ENCODE results near the gene PRKAR1B.

Gene PRKAR1B

DNA sequence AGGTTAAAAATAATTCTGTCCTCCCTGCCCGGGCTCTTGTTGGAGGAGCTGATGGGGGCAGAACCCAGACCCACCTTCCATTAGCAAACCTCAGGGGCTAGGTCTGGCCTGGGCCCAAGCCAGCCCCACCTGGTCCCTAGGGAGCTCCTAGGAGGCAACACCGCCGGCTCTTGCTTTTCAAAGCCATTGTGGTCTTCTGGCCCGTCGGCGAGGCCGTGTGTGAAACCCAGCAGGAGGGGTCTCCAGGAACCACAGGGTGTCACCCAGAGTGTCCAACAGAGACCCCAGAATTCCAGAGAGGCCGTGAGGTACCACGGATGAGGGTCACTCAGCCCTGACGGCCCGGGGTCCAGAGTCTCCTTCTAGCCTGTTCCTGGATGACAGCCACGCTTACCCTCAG lies 190.8 kb downstream of the PRKAR1B start:
- no peak for DNase-seq

GRCh38 chr7:534959-535358 lies 192.1 kb downstream of the PRKAR1B start:
- no peak for DNase-seq

DNA sequence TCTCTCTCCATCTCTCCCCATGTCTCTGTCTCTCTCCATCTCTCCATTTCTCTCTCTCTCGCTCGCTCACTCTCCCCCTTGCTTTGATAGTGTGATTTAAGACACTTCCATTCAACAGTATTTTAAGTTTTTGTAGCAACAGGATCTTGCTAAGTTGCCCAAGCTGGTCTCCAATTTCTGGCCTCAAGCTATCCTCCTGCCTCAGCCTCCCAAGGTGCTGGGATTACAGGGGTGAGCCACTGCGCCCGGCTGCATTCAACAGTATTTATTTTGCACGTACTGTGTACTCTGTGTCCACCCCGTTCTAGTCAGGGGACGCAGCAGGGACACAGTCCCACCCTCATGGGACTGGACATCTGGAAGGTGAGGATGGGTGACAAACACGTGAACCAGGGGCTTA lies 193.0 kb downstream of the PRKAR1B start:
- no peak for DNase-seq

DNA sequence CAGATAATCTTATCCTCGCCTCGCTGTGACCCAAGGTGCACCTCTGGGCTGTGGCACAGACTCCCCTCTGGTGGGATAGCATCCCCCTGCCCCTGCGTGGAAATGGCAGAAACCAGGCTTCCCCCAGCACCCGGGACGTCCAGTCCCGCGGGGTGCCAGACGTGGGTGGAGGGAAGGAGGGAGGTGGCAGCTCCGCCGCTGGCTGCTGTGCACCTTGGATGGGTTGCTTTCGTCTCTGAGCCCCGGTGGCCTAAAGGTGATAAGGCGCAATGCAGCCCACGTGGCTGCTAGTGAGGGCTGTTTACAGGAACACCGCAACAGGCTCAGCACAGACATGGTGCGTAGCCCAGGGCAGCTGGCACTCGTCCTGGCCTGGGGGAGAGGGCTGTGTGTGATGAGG lies 193.8 kb downstream of the PRKAR1B start:
- no peak for DNase-seq

DNA sequence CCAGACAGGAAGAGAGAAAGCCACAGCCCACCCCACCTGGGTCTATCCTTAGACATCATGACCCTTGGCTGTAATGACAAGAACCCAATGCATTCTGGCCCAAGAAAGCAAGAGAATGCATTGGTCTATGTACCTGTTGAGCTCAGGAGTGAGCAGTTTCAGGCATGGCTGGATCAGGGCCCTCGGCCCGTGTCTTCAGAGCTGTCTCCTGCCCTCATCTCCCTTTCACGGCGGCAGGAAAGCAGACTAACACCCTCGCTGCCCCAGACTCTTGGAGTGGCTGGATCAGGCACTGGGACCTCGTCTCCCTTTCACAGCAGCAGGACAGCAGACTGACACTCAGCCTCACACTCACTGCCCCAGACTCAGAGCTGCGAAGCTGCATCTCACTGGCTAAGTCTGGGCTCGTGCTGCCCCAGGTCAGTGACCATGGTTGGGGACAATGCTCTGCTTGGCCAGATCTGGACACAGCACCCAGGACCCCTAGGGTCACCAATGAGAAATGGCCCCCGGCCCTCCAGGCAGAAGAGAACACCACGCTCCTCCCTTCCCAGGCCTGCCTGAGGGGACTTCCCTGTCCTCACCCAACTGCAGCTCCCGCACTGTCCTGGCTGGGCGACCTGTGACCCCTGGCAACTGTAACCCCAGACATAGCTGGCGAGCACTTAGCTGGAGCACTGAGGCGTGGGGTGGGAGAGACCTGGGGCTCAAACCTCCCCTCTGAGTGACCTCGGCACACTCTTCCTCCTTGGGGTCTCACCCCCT lies 194.5 kb downstream of the PRKAR1B start:
- no peak for DNase-seq

DNA sequence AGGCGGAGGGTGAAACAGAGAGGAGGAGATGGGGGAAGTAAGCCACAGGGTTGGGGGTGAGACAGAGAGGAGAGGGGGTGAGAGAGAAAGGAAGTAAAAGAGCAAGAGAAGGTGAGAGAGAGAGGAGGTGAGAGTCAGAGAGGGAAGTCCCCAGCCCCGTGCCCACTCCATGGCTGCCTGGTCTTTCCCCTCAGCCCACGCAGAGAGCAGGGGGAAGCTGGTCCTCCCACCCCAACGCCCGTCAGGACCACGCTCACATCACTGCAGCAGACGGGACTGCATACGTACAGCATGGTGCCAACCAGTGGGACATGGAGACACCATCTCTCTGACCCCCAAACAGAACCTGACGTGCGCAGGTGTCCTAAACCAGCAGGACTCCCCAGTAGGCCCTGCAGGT lies 195.3 kb downstream of the PRKAR1B start:
- no peak for DNase-seq

DNA sequence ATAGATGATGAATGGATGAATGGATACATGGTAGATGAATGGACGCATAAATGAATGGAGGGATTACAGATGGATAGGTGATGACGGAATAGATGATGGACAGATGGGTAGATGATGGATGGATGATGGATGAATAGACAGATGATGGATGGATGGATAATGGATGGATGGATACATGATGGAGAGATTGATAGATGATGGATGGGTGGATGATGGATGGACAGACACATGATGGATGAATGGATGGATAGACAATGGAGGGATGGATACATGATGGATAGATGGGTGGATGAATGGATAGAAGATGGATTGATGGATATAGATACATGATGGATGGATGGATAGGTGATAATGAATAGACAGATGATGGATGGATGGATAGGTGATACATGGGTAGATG lies 198.6 kb downstream of the PRKAR1B start:
- no peak for DNase-seq

- no peak for DNase-seq
Observed at GRCh38 chr7:527723-528122, 199.4 kb downstream of the PRKAR1B start.

DNA sequence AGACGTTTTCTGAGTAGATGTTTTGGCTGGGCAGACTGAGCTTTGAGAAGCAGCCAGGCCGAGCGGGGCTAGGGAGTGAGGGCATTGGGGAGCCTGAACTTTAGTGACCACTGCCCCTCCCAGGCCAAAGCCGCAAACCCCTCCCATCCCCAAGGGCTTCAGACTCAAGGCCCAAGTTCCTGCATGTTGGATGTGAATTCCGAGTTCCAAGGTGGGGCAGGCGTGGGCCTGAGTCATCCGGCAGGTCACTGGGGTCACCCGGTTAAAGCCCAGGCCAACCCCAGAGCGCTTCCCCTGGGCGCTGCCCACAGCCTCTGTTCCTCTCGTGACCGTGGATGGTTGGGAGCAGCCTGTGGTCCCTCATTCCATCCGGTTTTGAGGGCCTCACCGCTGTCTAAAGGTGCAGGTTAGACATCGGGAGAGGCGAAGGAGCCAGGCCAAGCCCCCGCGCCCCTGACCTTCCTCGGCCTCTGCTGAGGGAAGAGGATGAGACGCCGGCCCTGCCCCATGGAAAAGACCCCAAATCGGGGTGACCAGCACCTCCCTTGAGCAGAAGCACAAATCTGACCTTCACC lies 200.5 kb downstream of the PRKAR1B start:
- DNase-seq: no peak

DNA sequence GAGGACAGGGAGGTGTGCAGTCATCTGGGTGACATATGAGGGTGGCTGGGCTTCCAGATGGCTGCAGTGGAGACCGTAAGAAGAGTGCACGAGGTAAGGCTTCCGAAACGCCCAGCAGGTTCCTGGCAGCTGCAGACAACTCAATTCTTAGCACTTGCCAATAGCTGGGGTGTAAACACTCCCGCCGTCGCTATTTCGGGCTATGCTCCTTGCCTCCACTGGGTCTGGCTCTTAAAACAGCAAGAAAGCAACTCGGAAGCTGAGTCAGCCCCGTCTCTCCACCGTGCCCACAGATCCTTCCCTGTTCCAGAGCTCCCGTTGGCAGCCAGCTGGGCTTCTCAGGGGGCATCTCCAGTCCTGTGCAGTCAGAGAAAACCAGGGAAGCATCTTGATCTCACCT lies 201.3 kb downstream of the PRKAR1B start:
- DNase-seq: no peak

DNA sequence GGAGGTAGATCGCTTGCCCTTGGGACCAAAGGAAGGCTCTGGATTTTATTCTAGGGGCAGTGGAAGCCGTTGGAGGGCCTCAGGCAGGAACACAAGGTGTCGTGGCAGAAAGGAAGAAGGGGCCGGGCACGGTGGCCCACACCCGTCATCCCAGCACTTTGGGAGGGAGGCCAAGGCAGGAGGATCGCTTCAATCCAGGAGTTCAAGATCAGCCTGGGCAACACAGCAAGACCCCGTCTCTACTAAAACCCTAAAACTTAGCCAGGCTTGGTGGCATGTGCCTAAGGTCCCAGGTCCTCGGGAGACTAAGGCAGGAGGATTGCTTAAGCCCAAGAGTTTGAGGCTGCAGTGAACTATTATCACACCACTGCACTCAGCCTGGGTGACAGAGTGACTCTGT lies 202.3 kb downstream of the PRKAR1B start:
- DNase-seq: no peak

GRCh38 chr7:523347-524336 lies 203.4 kb downstream of the PRKAR1B start:
- DNase-seq: no peak

DNA sequence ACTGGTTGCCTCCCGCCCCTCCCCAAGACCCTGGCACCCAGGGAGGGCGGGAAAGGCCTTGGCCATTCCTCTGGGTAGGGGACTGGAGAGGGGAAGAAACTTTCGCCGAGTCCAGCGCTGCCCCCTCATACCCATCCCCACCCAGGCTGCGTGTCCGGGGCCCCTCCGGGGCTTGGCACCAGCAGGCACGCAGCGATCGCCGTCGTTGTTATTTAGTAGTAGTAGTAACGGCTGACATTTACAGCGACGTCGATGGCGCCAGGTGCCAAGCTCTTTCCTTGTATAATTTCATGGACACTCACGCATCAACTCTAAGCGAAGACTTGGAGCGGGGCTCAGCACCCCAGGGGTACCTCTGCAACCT lies 204.1 kb downstream of the PRKAR1B start:
- DNase-seq: no peak

DNA sequence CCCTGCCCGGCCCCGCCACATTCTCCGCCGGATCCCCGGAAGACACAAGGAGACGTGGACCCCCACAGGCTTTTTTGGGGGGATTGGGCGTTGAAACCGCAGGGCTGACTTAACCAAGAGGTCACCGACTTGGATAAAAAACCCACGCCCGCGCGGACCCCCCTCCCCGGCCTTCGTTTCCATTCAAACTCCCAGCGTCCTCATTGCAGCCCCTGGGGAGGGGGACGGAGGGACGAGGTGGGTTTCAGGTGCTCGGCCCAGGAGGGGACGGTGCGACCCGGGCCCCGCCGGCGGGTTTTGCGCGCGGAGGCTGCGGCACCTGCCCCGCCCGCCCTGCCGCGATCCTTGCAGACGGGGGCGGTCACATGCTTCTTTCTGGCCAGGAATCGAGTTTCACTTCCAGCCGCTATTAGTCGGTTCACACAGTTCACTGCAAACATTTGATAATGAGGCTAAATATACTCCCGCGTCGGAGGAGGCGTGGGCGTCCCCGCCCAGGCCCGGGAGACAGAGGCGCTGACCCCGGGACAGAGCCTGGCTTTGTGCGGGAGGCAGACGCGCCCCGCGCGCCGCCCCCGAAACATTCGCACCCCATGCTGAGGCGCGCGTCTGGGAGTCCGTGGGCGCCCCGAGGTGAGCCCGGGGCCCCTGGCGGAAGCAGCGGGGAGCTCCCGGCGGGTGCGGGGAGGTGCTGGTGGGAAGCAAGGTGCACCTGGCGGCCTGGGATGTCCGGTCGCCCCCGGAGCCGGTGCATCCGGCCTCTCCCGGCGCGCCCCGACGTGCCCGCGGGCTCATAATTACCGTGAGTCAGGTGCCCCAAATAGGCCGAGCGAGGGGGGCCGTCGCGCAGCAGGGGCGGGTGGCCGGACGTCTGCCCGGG lies 204.8 kb downstream of the PRKAR1B start:
- DNase-seq: no peak

DNA sequence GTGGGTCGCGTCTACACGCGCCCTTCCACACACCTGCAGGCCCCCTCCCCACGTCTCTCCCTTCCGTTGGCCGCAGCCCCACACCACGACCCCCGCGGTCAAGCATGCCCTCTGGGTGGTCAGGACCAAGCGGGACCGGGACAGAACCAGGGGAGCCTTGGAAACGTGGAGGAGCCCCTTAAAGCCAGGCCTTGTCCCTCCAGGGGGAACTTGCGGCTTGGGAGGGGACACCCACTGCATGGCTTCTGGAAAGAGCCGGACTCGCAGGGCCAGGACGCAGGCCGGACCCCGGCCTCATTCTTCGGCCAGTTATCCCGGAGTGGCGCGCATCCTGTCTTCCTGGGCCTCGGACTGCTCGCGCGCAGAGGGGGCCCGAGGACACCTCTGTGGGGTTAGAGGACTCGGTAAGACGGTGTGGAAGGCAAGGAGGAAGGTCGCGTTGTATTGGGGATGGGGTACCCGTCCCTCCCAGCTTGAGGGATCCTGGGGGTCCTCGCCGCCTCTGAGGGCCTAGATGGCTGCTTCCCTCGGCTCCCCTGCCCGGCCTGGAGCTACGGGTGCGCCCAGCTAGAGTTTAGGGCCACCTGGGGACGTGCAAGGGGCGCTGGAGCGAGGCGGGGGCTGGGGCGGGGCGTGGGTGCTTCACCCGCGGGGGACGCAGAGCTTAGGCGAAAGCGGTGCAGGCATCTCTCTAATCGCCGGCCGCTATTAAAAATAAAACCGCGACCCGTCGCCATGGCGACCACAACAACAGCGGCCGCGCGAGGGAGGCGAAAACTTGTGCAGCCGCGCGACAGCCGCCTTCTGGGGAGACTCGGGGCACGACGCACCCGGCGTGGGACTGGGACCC lies 205.6 kb downstream of the PRKAR1B start:
- DNase-seq: no peak

DNA sequence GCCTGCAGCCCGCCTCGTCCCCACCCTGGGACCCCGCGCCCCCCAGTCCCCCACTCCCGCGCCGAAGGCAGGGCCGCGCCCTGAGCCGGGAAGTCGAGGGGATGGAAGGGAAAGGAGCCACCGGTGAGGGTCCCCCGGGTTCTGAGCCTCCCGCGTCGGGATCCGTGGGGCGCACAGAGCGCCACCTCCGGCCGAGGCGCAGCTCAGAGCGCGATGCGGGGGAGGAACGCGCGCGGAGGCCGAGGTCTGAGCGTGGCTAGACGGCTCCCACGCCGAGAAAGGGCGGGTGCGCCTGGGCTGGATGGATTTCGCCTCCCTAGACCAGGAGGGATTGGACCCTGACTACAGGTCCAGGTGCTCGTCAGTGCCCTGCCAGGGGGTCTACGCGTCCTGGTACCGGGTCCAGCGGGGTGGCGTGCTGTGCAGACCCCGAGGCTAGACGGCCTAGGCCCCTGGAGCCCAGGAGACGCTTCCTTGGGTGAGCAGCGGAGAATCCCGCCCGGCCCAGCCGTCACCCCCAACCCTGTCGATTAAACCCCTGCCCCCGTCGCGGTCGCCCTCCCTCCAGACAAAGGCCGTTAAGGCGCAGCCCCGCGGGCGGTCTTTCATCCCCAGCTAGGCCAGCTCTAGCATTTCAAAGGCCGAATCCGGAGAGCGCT lies 206.4 kb downstream of the PRKAR1B start:
- no peak for DNase-seq

- DNase-seq: no peak
Observed at GRCh38 chr7:519484-520390, 207.3 kb downstream of the PRKAR1B start, which contains the start of gene PDGFA. PDGFA (minus strand) TSS chr7:519846; CDS start chr7:519001, 845 bp downstream.

- no peak for DNase-seq
Observed at GRCh38 chr7:518630-519483, 208.2 kb downstream of the PRKAR1B start.
